ENCODE measurements around the gene PRRT1.

DNA sequence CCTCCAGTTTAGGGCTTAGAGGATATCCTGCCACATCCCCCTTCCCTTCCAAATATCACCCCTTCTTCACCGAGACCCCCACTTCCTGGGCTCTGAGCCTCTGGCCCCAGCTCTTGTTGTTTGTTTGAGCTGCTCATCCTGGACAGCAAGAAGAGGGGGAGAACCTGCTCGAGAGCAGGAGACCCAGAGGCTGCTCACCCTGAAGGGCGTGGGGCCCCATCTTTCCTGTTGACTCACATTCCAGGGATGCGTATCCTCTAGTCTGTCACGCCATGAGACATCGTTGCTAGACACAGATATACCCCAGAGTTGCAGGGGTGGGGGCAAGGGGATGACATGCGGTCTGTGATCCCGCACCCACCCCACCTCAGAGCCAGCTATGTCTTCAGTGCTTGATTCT, 36.9 kb downstream of the PRRT1 start:
- TF ChIP-seq, protein P1, sequence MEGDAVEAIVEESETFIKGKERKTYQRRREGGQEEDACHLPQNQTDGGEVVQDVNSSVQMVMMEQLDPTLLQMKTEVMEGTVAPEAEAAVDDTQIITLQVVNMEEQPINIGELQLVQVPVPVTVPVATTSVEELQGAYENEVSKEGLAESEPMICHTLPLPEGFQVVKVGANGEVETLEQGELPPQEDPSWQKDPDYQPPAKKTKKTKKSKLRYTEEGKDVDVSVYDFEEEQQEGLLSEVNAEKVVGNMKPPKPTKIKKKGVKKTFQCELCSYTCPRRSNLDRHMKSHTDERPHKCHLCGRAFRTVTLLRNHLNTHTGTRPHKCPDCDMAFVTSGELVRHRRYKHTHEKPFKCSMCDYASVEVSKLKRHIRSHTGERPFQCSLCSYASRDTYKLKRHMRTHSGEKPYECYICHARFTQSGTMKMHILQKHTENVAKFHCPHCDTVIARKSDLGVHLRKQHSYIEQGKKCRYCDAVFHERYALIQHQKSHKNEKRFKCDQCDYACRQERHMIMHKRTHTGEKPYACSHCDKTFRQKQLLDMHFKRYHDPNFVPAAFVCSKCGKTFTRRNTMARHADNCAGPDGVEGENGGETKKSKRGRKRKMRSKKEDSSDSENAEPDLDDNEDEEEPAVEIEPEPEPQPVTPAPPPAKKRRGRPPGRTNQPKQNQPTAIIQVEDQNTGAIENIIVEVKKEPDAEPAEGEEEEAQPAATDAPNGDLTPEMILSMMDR (IDR thresholded peaks at IDR 0.05), result no peak
- no peak for TF ChIP-seq POLR2A (IDR thresholded peaks at IDR 0.05)
